Activated T-helper 1 cell treated with anti-CD3 and anti-CD28 coated beads, Interleukin-12 subunit alpha, Interleukin-12 subunit beta, Interleukin-2, Interleukin-4 antibody, amounts not matched to agents 30 ng/mL and 10 ng/mL and 1 ng/mL, durations not matched to agents 14 hours and 24 hours and 36 hours (primary cell): Measurements from ENCODE around the gene IARS1. TPM values are rescaled to one million over a fixed set of nuclear protein-coding genes. Genes with fewer than 3 reads are reported as not detected.

Source experiments
- DNase-seq: peaks from one replicate; pipeline ENCODE4 v3.0.0; 2021; ENCODE audit warnings: low spot score
- H3K27ac Mint-ChIP-seq: one replicate; pipeline ENCODE4 v1.8.0; 2021; ENCODE audit warnings: mild to moderate bottlenecking, mixed read lengths
- H3K27me3 Mint-ChIP-seq: one replicate; pipeline ENCODE4 v1.8.0; 2022; ENCODE audit warnings: mild to moderate bottlenecking, moderate library complexity, mixed read lengths; ENCODE audit not compliant: insufficient read depth
- H3K36me3 Mint-ChIP-seq: one replicate; pipeline ENCODE4 v1.8.0; 2021; ENCODE audit warnings: low read depth, mixed read lengths
- H3K4me1 Mint-ChIP-seq: one replicate; pipeline ENCODE4 v1.8.0; 2021; ENCODE audit warnings: low read depth, mixed read lengths
- H3K4me3 Mint-ChIP-seq: one replicate; pipeline ENCODE4 v1.8.0; 2021; ENCODE audit warnings: mild to moderate bottlenecking, moderate library complexity, mixed read lengths
- H3K9me3 Mint-ChIP-seq: one replicate; pipeline ENCODE4 v1.8.0; 2021; ENCODE audit warnings: mixed read lengths
- intact Hi-C: fragments of 100-400 bp; cut with micrococcal nuclease; formaldehyde crosslinking; loops from one replicate; pipeline ENCODE4 v1.15.1; 2024
- total RNA-seq: library from RNA; stranded (reverse); gene quantifications from 2 replicates; pipeline ENCODE4 v1.2.3, GENCODE V29; 2022

IARS1 gene
- total RNA-seq, 1 donor from 2014 or later, result 208 TPM

GRCh38 chr9:92292338-92293074 lies 991 bp downstream of the IARS1 start:
- no peaks in the 10 kb centered on the region for H3K9me3 Mint-ChIP-seq
- H3K36me3 Mint-ChIP-seq, result peaks cover 37% of the 10 kb centered on the region
- peak overlapping the region; percentile 98 for H3K27ac Mint-ChIP-seq
- H3K27me3 Mint-ChIP-seq, result no peaks in the 10 kb centered on the region
- DNase-seq, result no peak
- peak overlapping the region; percentile 98 for H3K4me3 Mint-ChIP-seq
- intact Hi-C loops, result loop anchor here (1.0 to 5.0 kb wide), 10 partner anchors 16 to 1160 kb away; partner anchors contain the start of genes CENPP, FAM120A, FAM120AOS and IPPK
- peaks cover 58% of the 10 kb centered on the region for H3K4me1 Mint-ChIP-seq

- peak overlapping the region; percentile 98 for H3K4me3 Mint-ChIP-seq
- no peak overlapping the region for H3K27ac Mint-ChIP-seq
- peaks cover 38% of the 10 kb centered on the region for H3K36me3 Mint-ChIP-seq
- DNase-seq, result no peak
- intact Hi-C loops, result loop anchor here (5.0 kb wide), 3 partner anchors 34 to 1161 kb away; partner anchors contain the start of genes FAM120A and FAM120AOS
- no peaks in the 10 kb centered on the region for H3K9me3 Mint-ChIP-seq
- peaks cover 55% of the 10 kb centered on the region for H3K4me1 Mint-ChIP-seq
- H3K27me3 Mint-ChIP-seq, result no peaks in the 10 kb centered on the region
These were observed 1.9 kb downstream of the IARS1 start for GRCh38 chr9:92291577-92291976.

GRCh38 chr9:92290785-92291429 lies 2.6 kb downstream of the IARS1 start:
- H3K27me3 Mint-ChIP-seq, result no peaks in the 10 kb centered on the region
- no peak for DNase-seq
- H3K9me3 Mint-ChIP-seq, result no peaks in the 10 kb centered on the region
- peak overlapping the region; percentile 6 for H3K27ac Mint-ChIP-seq
- peaks cover 39% of the 10 kb centered on the region for H3K36me3 Mint-ChIP-seq
- H3K4me1 Mint-ChIP-seq, result peaks cover 55% of the 10 kb centered on the region
- H3K4me3 Mint-ChIP-seq, result peak overlapping the region; percentile 98
- intact Hi-C loops, result loop anchor here (5.0 kb wide), 3 partner anchors 34 to 1161 kb away; partner anchors contain the start of genes FAM120A and FAM120AOS

- no peak overlapping the region for H3K4me3 Mint-ChIP-seq
- intact Hi-C loops, result loop anchor here (5.0 kb wide), 3 partner anchors 33 to 1162 kb away; partner anchors contain the start of genes FAM120A and FAM120AOS
- H3K27ac Mint-ChIP-seq, result no peak overlapping the region
- H3K4me1 Mint-ChIP-seq, result peaks cover 54% of the 10 kb centered on the region
- no peaks in the 10 kb centered on the region for H3K27me3 Mint-ChIP-seq
- H3K36me3 Mint-ChIP-seq, result peaks cover 50% of the 10 kb centered on the region
- DNase-seq, result no peak
- H3K9me3 Mint-ChIP-seq, result no peaks in the 10 kb centered on the region
These were observed 3.6 kb downstream of the IARS1 start for GRCh38 chr9:92289708-92290390.

- Mint-ChIP-seq H3K4me1 (peaks cover 36% of the 10 kb centered on the region), H3K9me3 (no peaks in the 10 kb centered on the region), H3K27me3 (no peaks in the 10 kb centered on the region), H3K4me3 (no peak overlapping the region), H3K27ac (no peak overlapping the region), H3K36me3 (peaks cover 60% of the 10 kb centered on the region)
- intact Hi-C loops, result loop anchor here (5.0 kb wide), 1 partner anchor 353 kb away; no protein-coding TSS in a partner anchor
- no peak for DNase-seq
These were observed 14.2 kb downstream of the IARS1 start for GRCh38 chr9:92279302-92279701.

GRCh38 chr9:92278110-92278509 lies 15.4 kb downstream of the IARS1 start:
- Mint-ChIP-seq H3K4me1 (peaks cover 36% of the 10 kb centered on the region), H3K4me3 (no peak overlapping the region), H3K9me3 (no peaks in the 10 kb centered on the region), H3K27ac (no peak overlapping the region), H3K27me3 (no peaks in the 10 kb centered on the region), H3K36me3 (peaks cover 68% of the 10 kb centered on the region)
- intact Hi-C loops, result loop anchor here (5.0 kb wide), 1 partner anchor 354 kb away; no protein-coding TSS in a partner anchor
- DNase-seq, result no peak

GRCh38 chr9:92276331-92277032 lies 17.0 kb downstream of the IARS1 start:
- peaks cover 36% of the 10 kb centered on the region for H3K4me1 Mint-ChIP-seq
- H3K4me3 Mint-ChIP-seq, result peak overlapping the region; percentile 61
- H3K36me3 Mint-ChIP-seq, result peaks cover 70% of the 10 kb centered on the region
- DNase-seq, result no peak
- H3K9me3 Mint-ChIP-seq, result no peaks in the 10 kb centered on the region
- H3K27me3 Mint-ChIP-seq, result no peaks in the 10 kb centered on the region
- peak overlapping the region; percentile 75 for H3K27ac Mint-ChIP-seq
- intact Hi-C loops, result loop anchor here (1.0 to 5.0 kb wide), 3 partner anchors 17 to 356 kb away; partner anchors contain the start of genes CENPP, IARS1 and NOL8

- H3K27me3 Mint-ChIP-seq, result no peaks in the 10 kb centered on the region
- H3K9me3 Mint-ChIP-seq, result no peaks in the 10 kb centered on the region
- DNase-seq, result no peak
- peaks cover 36% of the 10 kb centered on the region for H3K4me1 Mint-ChIP-seq
- H3K4me3 Mint-ChIP-seq, result no peak overlapping the region
- H3K27ac Mint-ChIP-seq, result peak overlapping the region; percentile 75
- H3K36me3 Mint-ChIP-seq, result peaks cover 72% of the 10 kb centered on the region
- intact Hi-C loops, result loop anchor here (5.0 kb wide), 1 partner anchor 357 kb away; no protein-coding TSS in a partner anchor
These were observed 18.0 kb downstream of the IARS1 start for GRCh38 chr9:92275541-92275940.

GRCh38 chr9:92270511-92270910 lies 23.0 kb downstream of the IARS1 start:
- peaks cover 67% of the 10 kb centered on the region for H3K36me3 Mint-ChIP-seq
- no peak overlapping the region for H3K27ac Mint-ChIP-seq
- intact Hi-C loops, result no loop called here
- no peak overlapping the region for H3K4me3 Mint-ChIP-seq
- DNase-seq, result no peak
- H3K4me1 Mint-ChIP-seq, result peaks cover 8% of the 10 kb centered on the region
- H3K27me3 Mint-ChIP-seq, result no peaks in the 10 kb centered on the region
- no peaks in the 10 kb centered on the region for H3K9me3 Mint-ChIP-seq

- Mint-ChIP-seq H3K9me3 (no peaks in the 10 kb centered on the region), H3K27ac (no peak overlapping the region), H3K36me3 (peaks cover 65% of the 10 kb centered on the region), H3K27me3 (no peaks in the 10 kb centered on the region), H3K4me1 (no peaks in the 10 kb centered on the region), H3K4me3 (no peak overlapping the region)
- intact Hi-C loops, result no loop called here
- no peak for DNase-seq
These were observed 27.0 kb downstream of the IARS1 start for GRCh38 chr9:92266486-92266885.

GRCh38 chr9:92265154-92265553 lies 28.3 kb downstream of the IARS1 start:
- no peaks in the 10 kb centered on the region for H3K9me3 Mint-ChIP-seq
- H3K36me3 Mint-ChIP-seq, result peaks cover 57% of the 10 kb centered on the region
- no peaks in the 10 kb centered on the region for H3K27me3 Mint-ChIP-seq
- no peak overlapping the region for H3K27ac Mint-ChIP-seq
- H3K4me1 Mint-ChIP-seq, result no peaks in the 10 kb centered on the region
- intact Hi-C loops, result no loop called here
- no peak for DNase-seq
- no peak overlapping the region for H3K4me3 Mint-ChIP-seq

- Mint-ChIP-seq H3K36me3 (peaks cover 56% of the 10 kb centered on the region), H3K9me3 (no peaks in the 10 kb centered on the region), H3K4me3 (no peak overlapping the region), H3K4me1 (no peaks in the 10 kb centered on the region), H3K27ac (no peak overlapping the region), H3K27me3 (no peaks in the 10 kb centered on the region)
- no peak for DNase-seq
- intact Hi-C loops, result no loop called here
These were observed 30.4 kb downstream of the IARS1 start for GRCh38 chr9:92263131-92263530.
